ENCODE measurements around the gene CASP2.

CASP2 gene

GRCh38 chr7:143334244-143334643 lies 46.1 kb downstream of the CASP2 start:
- H3K36me3 ChIP-seq (ENCODE audit: insufficient read depth, low read length): no peaks in the 10 kb centered on the region
- no peak overlapping the region for H3K9ac ChIP-seq (ENCODE audit: low read depth, low read length)
- H3K4me1 ChIP-seq (ENCODE audit: insufficient read depth, low read length): no peaks in the 10 kb centered on the region
- H3K27me3 ChIP-seq (ENCODE audit: insufficient read depth, low read length): no peaks in the 10 kb centered on the region
- no peak overlapping the region for H3K27ac ChIP-seq (ENCODE audit: low read depth, low read length)
- no peak overlapping the region for H3K4me3 ChIP-seq (ENCODE audit: low read length)
- H3K9me3 ChIP-seq (ENCODE audit: insufficient read depth, low read depth, low read length): no peaks in the 10 kb centered on the region
- no CpG with 5 or more reads among the region's 1 CpG for WGBS

DNA sequence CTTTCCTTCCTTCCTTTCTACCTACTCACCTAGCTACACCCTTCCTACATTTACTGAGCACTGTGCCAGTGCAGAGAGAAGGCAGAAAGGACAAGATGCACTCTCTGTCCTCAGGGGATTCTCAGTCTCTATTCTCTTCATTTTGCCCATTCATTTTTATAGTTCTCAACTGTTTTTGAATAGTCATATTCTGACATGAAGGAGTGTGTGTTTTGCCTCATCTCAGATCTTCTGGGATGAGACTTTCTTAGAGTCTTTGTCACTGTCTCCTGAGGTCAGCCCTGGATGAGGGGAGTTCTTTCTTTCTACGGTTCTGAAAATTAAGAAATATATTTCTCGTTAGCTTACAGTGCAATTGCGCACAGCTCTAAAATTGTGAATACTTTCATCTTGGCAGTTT lies 49.1 kb downstream of the CASP2 start:
- H3K4me1 ChIP-seq (ENCODE audit: insufficient read depth, low read length): no peaks in the 10 kb centered on the region
- 100% methylated on average over 3 of the region's 3 CpGs for WGBS
- no peak overlapping the region for H3K9ac ChIP-seq (ENCODE audit: low read depth, low read length)
- no peak overlapping the region for H3K4me3 ChIP-seq (ENCODE audit: low read length)
- H3K27me3 ChIP-seq (ENCODE audit: insufficient read depth, low read length): no peaks in the 10 kb centered on the region
- H3K36me3 ChIP-seq (ENCODE audit: insufficient read depth, low read length): no peaks in the 10 kb centered on the region
- no peaks in the 10 kb centered on the region for H3K9me3 ChIP-seq (ENCODE audit: insufficient read depth, low read depth, low read length)
- no peak overlapping the region for H3K27ac ChIP-seq (ENCODE audit: low read depth, low read length)

- Histone ChIP-seq H3K36me3 (ENCODE audit: insufficient read depth, low read length) (no peaks in the 10 kb centered on the region), H3K9ac (ENCODE audit: low read depth, low read length) (no peak overlapping the region), H3K27me3 (ENCODE audit: insufficient read depth, low read length) (peaks cover 3% of the 10 kb centered on the region; the same call in 1 of the 2 replicates), H3K27ac (ENCODE audit: low read depth, low read length) (no peak overlapping the region), H3K4me3 (ENCODE audit: low read length) (no peak overlapping the region), H3K4me1 (ENCODE audit: insufficient read depth, low read length) (no peaks in the 10 kb centered on the region; the same call in 1 of the 2 replicates), H3K9me3 (ENCODE audit: insufficient read depth, low read depth, low read length) (no peaks in the 10 kb centered on the region)
- 96% methylated on average over 8 of the region's 8 CpGs for WGBS
Observed at GRCh38 chr7:143341842-143342241, 53.7 kb downstream of the CASP2 start.

DNA sequence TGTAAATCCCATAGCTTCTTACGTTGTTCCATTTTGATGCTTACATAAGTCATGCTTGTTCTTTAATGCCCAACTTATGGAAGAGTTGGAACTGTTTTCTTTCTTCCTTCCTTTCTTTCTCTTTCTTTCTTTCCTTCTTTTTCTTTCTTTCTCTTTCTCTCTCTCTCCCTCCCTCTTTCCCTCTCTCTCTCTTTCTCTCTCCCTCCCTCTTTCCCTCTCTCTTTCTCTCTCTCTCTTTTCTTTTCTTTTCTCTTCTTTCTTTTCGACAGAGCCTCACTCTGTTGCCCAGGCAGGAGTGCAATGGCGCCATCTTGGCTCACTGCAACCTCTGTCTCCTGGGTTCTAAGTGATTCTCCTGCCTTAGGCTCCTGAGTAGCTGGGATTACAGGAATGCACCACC lies 55.4 kb downstream of the CASP2 start:
- WGBS: 90% methylated on average over 3 of the region's 3 CpGs
- Histone ChIP-seq H3K27me3 (ENCODE audit: insufficient read depth, low read length) (peaks cover 3% of the 10 kb centered on the region; the same call in 1 of the 2 replicates), H3K4me3 (ENCODE audit: low read length) (no peak overlapping the region), H3K9me3 (ENCODE audit: insufficient read depth, low read depth, low read length) (no peaks in the 10 kb centered on the region), H3K36me3 (ENCODE audit: insufficient read depth, low read length) (no peaks in the 10 kb centered on the region), H3K4me1 (ENCODE audit: insufficient read depth, low read length) (no peaks in the 10 kb centered on the region; the same call in 1 of the 2 replicates), H3K9ac (ENCODE audit: low read depth, low read length) (no peak overlapping the region), H3K27ac (ENCODE audit: low read depth, low read length) (no peak overlapping the region)

DNA sequence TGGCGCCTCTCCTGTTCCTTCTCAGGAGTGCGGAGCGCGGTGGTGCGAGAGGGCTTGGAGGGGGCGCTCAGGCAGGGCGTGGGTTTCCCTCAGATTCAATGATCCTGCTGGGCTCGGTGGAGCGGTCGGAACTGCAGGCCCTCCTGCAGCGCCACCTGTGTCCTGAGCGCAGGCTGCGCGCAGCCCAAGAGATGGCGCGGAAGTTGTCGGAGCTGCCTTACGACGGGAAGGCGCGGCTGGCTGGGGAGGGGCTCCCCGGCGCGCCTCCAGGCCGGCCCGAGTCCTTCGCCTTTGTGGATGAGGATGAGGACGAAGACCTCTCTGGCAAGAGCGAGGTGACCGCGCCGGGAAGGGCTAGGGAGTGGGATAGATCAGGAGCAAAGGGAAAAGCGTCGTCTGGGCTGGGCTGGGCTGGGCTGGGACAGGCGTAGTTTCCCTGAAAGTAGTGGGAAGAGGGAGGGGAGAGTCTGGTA lies 57.3 kb downstream of the CASP2 start:
- 3% methylated on average over 35 of the region's 35 CpGs for WGBS
- no peaks in the 10 kb centered on the region for H3K9me3 ChIP-seq (ENCODE audit: insufficient read depth, low read depth, low read length)
- 0 out of 2 replicates have a peak overlapping the region, but pooled peaks have one; percentile 20 for H3K9ac ChIP-seq (ENCODE audit: low read depth, low read length)
- no peaks in the 10 kb centered on the region; the same call in 1 of the 2 replicates for H3K4me1 ChIP-seq (ENCODE audit: insufficient read depth, low read length)
- peak overlapping the region; percentile 53 for H3K4me3 ChIP-seq (ENCODE audit: low read length)
- no peaks in the 10 kb centered on the region for H3K36me3 ChIP-seq (ENCODE audit: insufficient read depth, low read length)
- H3K27me3 ChIP-seq (ENCODE audit: insufficient read depth, low read length): peaks cover 3% of the 10 kb centered on the region; the same call in 1 of the 2 replicates
- no peak overlapping the region for H3K27ac ChIP-seq (ENCODE audit: low read depth, low read length)

GRCh38 chr7:143346018-143346417 lies 57.9 kb downstream of the CASP2 start:
- Histone ChIP-seq H3K36me3 (ENCODE audit: insufficient read depth, low read length) (no peaks in the 10 kb centered on the region), H3K27ac (ENCODE audit: low read depth, low read length) (no peak overlapping the region), H3K4me3 (ENCODE audit: low read length) (peak overlapping the region; percentile 53; the same call in 1 of the 2 replicates), H3K27me3 (ENCODE audit: insufficient read depth, low read length) (peaks cover 3% of the 10 kb centered on the region; the same call in 1 of the 2 replicates), H3K9me3 (ENCODE audit: insufficient read depth, low read depth, low read length) (no peaks in the 10 kb centered on the region), H3K9ac (ENCODE audit: low read depth, low read length) (no peak overlapping the region), H3K4me1 (ENCODE audit: insufficient read depth, low read length) (peaks cover under 1% of the 10 kb centered on the region; the same call in 1 of the 2 replicates)
- WGBS: 72% methylated on average over 4 of the region's 4 CpGs

DNA sequence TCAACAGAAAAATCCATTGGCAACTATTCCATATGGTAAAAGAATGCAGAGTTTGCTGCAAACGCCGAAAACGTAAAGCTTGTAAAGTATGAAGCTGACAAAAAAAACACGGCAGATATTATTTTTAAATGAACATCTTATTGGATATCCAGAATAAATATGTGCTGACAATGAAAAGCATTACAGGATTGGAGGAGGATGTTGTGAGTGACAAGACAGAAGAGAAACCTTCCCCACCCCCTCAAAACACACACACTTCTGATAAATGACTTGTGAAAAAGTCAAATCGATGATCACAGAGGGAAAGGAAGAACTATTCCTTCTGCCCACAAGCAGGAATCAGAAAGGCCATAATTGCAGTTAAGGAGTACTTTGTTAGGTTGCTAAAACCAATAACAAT lies 59.8 kb downstream of the CASP2 start:
- Histone ChIP-seq H3K4me1 (ENCODE audit: insufficient read depth, low read length) (peaks cover 5% of the 10 kb centered on the region; the same call in 1 of the 2 replicates), H3K27ac (ENCODE audit: low read depth, low read length) (no peak overlapping the region), H3K4me3 (ENCODE audit: low read length) (no peak overlapping the region), H3K9me3 (ENCODE audit: insufficient read depth, low read depth, low read length) (no peaks in the 10 kb centered on the region), H3K9ac (ENCODE audit: low read depth, low read length) (no peak overlapping the region), H3K27me3 (ENCODE audit: insufficient read depth, low read length) (peaks cover 3% of the 10 kb centered on the region; the same call in 1 of the 2 replicates), H3K36me3 (ENCODE audit: insufficient read depth, low read length) (no peaks in the 10 kb centered on the region)
- 72% methylated on average over 4 of the region's 5 CpGs for WGBS

- no peak overlapping the region for H3K9ac ChIP-seq (ENCODE audit: low read depth, low read length)
- H3K27ac ChIP-seq (ENCODE audit: low read depth, low read length): no peak overlapping the region
- 77% methylated on average over 5 of the region's 5 CpGs for WGBS
- no peaks in the 10 kb centered on the region for H3K27me3 ChIP-seq (ENCODE audit: insufficient read depth, low read length)
- 0 out of 2 replicates have a peak, but pooled peaks cover 8% of the 10 kb centered on the region for H3K4me1 ChIP-seq (ENCODE audit: insufficient read depth, low read length)
- H3K4me3 ChIP-seq (ENCODE audit: low read length): no peak overlapping the region
- no peaks in the 10 kb centered on the region for H3K9me3 ChIP-seq (ENCODE audit: insufficient read depth, low read depth, low read length)
- peaks cover 13% of the 10 kb centered on the region for H3K36me3 ChIP-seq (ENCODE audit: insufficient read depth, low read length)
Observed at GRCh38 chr7:143351060-143351459, 62.9 kb downstream of the CASP2 start.

GRCh38 chr7:143351574-143351973 lies 63.4 kb downstream of the CASP2 start:
- Histone ChIP-seq H3K9me3 (ENCODE audit: insufficient read depth, low read depth, low read length) (no peaks in the 10 kb centered on the region), H3K27ac (ENCODE audit: low read depth, low read length) (no peak overlapping the region), H3K27me3 (ENCODE audit: insufficient read depth, low read length) (no peaks in the 10 kb centered on the region), H3K9ac (ENCODE audit: low read depth, low read length) (no peak overlapping the region), H3K4me3 (ENCODE audit: low read length) (no peak overlapping the region), H3K4me1 (ENCODE audit: insufficient read depth, low read length) (0 out of 2 replicates have a peak, but pooled peaks cover 8% of the 10 kb centered on the region), H3K36me3 (ENCODE audit: insufficient read depth, low read length) (peaks cover 19% of the 10 kb centered on the region)
- 93% methylated on average over 9 of the region's 9 CpGs for WGBS

DNA sequence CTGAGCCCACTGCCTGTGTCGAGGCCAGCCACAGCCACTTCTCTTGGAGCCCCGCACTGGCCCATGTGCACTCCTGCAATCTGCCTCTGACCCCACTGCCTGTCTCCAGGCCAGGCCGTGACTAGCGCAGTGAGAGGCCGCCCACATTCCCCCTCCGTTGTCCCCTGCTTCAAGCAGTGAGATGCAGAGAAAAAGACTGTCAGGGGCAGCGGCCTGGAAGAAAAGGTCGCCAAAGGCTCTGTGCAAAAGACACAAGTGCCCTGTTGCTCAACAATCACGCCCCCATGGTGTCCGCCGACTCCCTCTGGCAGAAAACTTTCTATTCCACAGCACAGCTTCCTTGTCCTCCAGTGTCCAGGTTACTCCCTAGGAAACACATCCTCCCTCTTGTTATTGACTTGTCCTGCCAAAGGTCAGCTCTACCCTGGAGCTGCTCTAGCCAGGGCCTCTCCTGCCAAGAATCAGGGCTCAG lies 64.4 kb downstream of the CASP2 start:
- Histone ChIP-seq H3K27ac (ENCODE audit: low read depth, low read length) (no peak overlapping the region), H3K27me3 (ENCODE audit: insufficient read depth, low read length) (no peaks in the 10 kb centered on the region), H3K4me1 (ENCODE audit: insufficient read depth, low read length) (0 out of 2 replicates have a peak, but pooled peaks cover 8% of the 10 kb centered on the region), H3K9me3 (ENCODE audit: insufficient read depth, low read depth, low read length) (no peaks in the 10 kb centered on the region), H3K4me3 (ENCODE audit: low read length) (no peak overlapping the region), H3K36me3 (ENCODE audit: insufficient read depth, low read length) (peaks cover 28% of the 10 kb centered on the region), H3K9ac (ENCODE audit: low read depth, low read length) (no peak overlapping the region)
- WGBS: 81% methylated on average over 11 of the region's 11 CpGs

DNA sequence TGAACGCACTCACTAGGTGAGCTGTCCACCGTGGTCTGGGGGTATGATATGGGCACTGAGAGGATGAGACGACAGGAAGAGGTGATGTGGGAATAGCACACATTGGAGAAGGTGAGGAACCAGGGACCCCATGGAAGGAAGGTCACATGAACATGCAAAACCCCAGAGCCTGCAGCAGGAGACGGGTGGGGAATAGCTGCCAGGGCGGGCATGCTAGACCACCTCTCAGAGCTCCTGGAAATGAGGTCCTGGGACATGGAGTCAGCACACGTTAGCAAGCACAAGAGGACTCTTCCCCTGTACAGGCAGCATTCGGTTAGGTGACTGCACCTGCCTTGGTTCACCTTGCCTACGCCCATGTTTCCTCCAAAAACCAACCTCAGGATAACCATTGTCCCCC lies 66.2 kb downstream of the CASP2 start:
- Histone ChIP-seq H3K4me1 (ENCODE audit: insufficient read depth, low read length) (0 out of 2 replicates have a peak, but pooled peaks cover 8% of the 10 kb centered on the region), H3K4me3 (ENCODE audit: low read length) (no peak overlapping the region), H3K27me3 (ENCODE audit: insufficient read depth, low read length) (no peaks in the 10 kb centered on the region), H3K9me3 (ENCODE audit: insufficient read depth, low read depth, low read length) (no peaks in the 10 kb centered on the region), H3K9ac (ENCODE audit: low read depth, low read length) (no peak overlapping the region), H3K36me3 (ENCODE audit: insufficient read depth, low read length) (peaks cover 46% of the 10 kb centered on the region), H3K27ac (ENCODE audit: low read depth, low read length) (no peak overlapping the region)
- 93% methylated on average over 8 of the region's 8 CpGs for WGBS

Data from HUES64 (cell line).